ENCODE measurements around the gene ZNF311. TPM values are rescaled to one million over a fixed set of nuclear protein-coding genes. Genes with fewer than 3 reads are reported as not detected.
A peak's percentile ranks its signal among the peaks of the same experiment; 100 is the strongest.

Gene ZNF311
- total and polyA plus RNA-seq, 9 of the 15 experiments (the other 6 are each of a cell fraction or from before 2014, with no cell fraction given) = 5.1 to 10.0 (median 7.5) TPM

GRCh38 chr6:28982476-28983266, 22.4 kb downstream of the ZNF311 start (continued):
- TF ChIP-seq ZNF407 (IDR thresholded peaks at IDR 0.05; ENCODE audit: low read depth) (no peak), ZNF586 (CRISPR knock-in tag; conservative IDR thresholded peaks at IDR 0.05) (no peak), TCFL5 (CRISPR knock-in tag; conservative IDR thresholded peaks at IDR 0.05) (0 out of 2 replicates have a peak, but pooled peaks have one; percentile 2), ZBTB34 (CRISPR knock-in tag; IDR thresholded peaks at IDR 0.05) (no peak), POLR2A (conservative IDR thresholded peaks at IDR 0.05) (peak; percentile 69), NELFE (IDR thresholded peaks at IDR 0.05; ENCODE audit: insufficient read depth, insufficient read length) (no peak), ZBTB33 (CRISPR knock-in tag; IDR thresholded peaks at IDR 0.05) (no peak), SNAPC5 (CRISPR knock-in tag; IDR thresholded peaks at IDR 0.05) (no peak), KAT8 (IDR thresholded peaks at IDR 0.05; ENCODE audit: low read depth) (no peak), MEF2D (tag; conservative IDR thresholded peaks at IDR 0.05; ENCODE audit: low read depth) (no peak), ATF4 (CRISPR knock-in tag; IDR thresholded peaks at IDR 0.05) (no peak), ZFP1 (CRISPR knock-in tag; IDR thresholded peaks at IDR 0.05) (0 out of 2 replicates have a peak, but pooled peaks have one; percentile 1)
